HG03060 (cell line): ENCODE results near the gene AK8.

Experiments
- ATAC-seq: cut with Tn5 transposase; IDR thresholded peaks from one replicate; pipeline ENCODE4 v1.9.1; 2021; ENCODE audit warnings: low read depth, moderate number of reproducible peaks; ENCODE audit not compliant: unreplicated experiment

The AK8 gene

DNA sequence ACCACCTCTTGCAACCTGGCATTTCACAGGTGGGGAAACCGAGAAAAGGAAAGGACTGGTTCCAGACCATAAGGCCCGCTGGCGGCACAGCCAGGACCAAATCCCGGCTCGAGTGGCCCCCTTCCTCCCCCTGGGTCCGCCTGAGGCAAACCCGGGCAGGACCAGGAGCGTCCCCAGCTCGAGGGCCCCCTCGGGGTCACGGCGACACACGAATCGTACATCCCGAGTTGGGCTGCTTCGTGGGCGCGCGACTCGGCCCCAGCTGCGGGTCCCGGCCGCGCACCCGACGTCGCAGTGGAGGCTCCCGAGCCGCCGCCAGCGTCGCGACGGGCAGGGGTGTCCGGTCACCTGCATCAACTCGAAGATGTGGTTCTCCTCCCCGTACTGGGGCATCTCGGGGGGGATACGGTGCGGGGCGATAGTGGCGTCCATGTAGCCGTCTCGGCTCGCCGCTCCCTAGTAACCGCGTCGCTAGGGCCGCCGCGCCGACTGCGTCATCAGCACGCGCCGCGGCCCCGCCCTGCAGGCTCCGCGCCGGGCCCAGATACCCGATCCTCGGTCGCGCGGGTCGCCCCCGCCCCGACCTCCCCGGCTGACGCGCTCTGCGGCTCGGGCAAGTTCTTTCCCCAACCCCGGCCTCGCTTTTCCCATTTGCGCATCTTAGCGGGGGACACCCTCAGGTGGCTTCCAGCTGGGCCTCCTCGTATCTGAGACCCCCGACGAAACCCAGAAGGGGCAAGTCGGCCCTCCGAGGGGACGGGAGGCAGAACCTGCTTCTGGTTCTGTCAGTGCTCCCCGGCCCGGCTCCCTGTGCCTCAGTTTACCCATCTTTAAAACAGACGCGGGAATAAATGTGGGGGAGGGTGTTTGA lies at the start of gene AK8:
TSS of gene AK8 (minus strand) at position 461 of the 871 bp plus-strand sequence. CDS start at position 432, 29 bp downstream.
- no peak for ATAC-seq

DNA sequence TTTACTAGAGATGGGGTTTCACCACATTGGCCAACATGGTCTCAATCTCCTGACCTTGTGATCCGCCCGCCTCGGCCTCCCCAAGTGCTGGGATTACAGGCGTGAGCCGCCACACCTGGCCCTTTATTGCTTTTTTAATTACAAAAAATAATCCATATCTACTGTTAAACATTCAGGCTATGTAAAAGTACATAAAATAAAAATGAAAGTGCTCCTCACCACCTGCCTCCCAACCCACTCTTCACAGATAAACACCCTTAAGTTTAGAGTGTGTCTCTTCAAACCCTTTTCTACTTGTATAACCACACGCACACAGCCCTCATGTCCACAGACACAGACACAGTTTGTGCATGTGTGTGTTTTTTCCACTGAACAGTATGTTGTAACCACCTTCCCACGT lies 49.6 kb upstream of the AK8 start:
- ATAC-seq = no peak

DNA sequence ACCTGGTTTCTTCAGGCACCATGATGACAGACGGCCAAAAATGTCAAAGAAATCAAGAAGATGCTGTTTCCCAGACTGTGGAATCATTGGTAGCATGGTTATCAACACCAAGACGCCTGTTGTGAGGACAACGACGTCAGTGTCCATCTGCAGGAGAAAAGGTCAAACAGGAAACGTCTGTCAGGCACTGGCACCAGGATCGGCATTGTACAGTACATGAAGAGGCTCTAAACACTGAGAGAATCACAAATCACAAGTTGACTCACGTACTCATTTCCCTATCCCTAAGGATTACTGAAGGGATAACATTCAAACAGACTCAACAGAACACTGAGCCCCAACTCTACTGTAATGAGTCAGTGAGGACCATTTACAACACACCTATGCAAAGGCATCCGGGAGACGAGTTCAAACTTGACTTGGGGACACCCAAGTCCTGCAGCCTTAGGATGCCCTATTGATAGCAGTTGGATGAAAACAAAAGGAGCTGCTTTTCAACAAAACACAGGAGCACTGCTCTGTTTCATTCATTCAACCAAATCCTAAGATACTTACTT lies 45.3 kb upstream of the AK8 start:
- no peak for ATAC-seq

DNA sequence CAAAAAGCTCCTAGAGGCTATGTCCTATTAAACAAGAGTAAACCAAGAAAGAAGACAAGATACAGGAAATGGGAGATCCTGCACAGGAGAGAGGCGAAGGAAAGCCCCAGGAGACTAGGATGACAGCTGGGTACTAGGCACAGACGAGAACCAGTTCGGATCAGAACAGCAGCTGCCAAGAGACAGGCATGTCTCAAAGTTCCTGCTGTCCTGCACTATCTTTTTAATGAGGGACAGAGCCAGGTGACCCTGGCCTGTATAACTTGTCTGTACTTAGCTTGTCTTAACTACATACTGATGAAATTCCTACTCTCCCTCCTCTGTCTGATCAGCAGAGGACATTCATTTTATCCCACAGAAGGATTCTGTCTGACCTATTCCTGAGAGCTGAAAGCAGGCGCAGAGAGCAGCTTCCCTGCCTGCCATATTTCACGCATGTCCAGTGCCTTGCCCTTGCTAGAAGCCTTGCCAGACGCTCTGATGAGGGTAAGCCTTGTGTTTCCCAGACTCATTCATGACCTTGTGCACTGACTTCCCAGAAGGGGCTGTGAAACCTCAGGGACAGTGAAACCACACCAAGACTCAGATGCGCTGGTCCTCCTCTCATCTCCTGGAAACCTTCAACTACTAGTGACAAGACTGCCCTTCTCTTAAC lies 41.7 kb upstream of the AK8 start:
- no peak for ATAC-seq

DNA sequence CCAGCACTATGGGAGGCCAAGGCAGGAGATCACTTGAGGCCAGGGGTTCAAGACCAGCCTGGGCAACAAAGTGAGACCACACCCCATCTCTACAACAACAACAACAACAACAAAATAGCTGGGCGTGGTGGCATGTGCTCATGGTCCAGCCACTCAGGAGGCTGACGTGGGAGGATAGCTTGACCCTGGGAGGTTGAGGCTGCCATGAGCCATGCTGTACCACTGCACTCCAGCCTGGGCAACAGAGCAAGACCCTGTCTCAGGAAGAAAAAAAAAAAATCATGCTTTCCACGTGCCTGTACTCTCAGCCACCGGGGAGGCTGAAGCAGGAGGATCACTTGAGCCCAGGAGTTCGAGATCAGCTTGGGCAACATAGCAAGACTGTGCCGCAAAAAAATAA lies 36.8 kb upstream of the AK8 start:
- no peak for ATAC-seq

GRCh38 chr9:132912131-132912530 lies 34.0 kb upstream of the AK8 start:
- no peak for ATAC-seq

- ATAC-seq = no peak
Observed at GRCh38 chr9:132910376-132910775, 32.3 kb upstream of the AK8 start.

GRCh38 chr9:132909311-132909710 lies 31.2 kb upstream of the AK8 start:
- ATAC-seq = no peak

- no peak for ATAC-seq
Observed at GRCh38 chr9:132908635-132909034, 30.6 kb upstream of the AK8 start.

GRCh38 chr9:132905726-132906125 lies 27.6 kb upstream of the AK8 start:
- no peak for ATAC-seq

GRCh38 chr9:132903574-132904492 lies 25.7 kb upstream of the AK8 start:
- ATAC-seq = no peak

DNA sequence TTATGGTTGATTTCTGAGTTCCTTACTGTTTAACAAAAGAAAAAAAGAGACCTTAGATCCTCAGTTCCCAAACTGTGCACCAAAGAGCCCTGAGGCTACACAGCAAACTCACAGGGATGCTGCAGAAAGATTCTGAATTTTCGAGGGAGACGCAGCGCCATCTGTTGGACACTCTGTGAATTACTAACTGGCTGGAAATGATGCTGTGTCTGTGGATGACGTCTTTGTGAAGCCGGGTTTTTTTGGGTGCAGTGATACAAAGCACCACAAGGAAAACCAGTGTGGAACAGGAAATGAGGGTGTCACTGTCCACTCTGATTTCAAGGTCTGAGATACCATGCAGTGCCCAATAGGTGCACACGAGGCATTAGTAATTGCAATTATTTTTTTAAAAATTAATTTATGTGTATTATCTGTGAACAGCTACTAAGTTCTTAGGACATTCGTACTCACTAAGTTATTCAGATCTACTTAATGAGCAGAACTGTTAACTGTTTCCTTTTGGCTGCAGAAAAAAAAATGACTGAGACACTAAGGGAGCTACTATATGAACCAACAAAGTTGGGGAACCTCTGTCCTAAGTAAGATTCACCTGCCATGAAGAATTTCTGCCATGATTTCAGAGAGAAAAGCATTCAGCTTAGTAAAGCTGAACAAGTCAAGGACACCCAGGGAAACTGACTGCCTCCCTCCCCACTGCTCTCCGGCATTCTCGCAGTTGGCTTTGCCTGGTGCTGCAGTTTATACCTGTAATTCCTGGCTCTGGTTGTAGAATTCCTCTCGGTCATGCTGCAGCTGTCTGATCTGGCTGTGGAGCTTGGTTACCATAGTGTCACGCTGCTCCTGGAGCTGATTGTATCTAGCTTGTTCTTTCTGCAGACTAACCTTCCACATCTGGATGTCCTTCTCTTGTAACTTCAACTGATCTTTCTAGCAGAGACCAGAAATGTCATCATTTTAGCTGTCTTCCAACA lies 24.1 kb upstream of the AK8 start:
- ATAC-seq = no peak

- no peak for ATAC-seq
Observed at GRCh38 chr9:132898051-132898450, 20.0 kb upstream of the AK8 start.

DNA sequence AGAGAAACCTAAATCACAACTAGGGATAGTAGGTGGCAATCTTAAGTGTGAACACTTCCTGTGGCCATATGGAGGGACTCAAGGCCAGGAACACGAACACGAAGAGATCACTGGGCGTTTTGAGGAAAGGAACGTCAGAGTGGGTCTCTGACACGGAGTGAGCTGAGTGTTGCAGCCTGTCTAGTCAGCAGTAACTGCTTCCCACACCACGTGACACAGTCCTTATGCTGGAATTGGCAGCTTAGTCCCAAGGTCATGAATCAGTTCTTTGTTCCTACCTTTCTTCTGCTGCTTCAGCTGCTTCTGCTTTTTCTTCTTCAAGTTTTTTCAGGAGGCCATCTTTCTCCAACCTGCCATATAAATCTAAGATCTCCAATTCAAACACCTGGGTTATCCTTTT lies 18.8 kb upstream of the AK8 start:
- no peak for ATAC-seq

- no peak for ATAC-seq
Observed at GRCh38 chr9:132896264-132896663, 18.2 kb upstream of the AK8 start.

- no peak for ATAC-seq
Observed at GRCh38 chr9:132894862-132895835, 17.1 kb upstream of the AK8 start.

DNA sequence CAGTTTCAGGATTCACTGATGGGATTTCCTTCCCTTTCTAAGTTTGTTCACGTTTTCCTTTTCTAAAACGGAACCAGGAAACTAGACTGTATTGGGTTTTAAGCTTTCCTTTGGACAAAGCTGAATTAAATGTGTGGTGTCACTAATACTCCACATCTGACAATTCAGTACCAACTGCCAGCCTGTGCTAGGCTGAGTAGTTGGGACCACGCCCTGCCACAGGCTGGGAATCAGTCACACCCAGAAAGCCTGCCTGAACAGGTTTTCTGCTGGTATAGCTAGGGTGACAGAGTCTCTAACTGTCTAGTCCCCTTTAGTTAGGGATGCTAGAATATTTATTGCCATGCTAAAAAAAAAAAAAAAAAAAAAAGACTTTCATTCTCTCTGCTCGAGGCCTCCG lies 16.3 kb upstream of the AK8 start:
- no peak for ATAC-seq

- ATAC-seq = no peak
Observed at GRCh38 chr9:132892400-132892799, 14.3 kb upstream of the AK8 start.
